MCF 10A (cell line): Measurements from ENCODE around the gene FXYD6. TPM values are rescaled to one million over a fixed set of nuclear protein-coding genes. Genes with fewer than 3 reads are reported as not detected.

ENCODE experiments used
- BruUV-seq: library from RNA; stranded (reverse); fragments of 400-500 nt; replicated peaks from 2 replicates; lab custom pipeline; 2021; lab: Mats Ljungman, UMichigan
- CTCF ChIA-PET: fragments of 300-600 bp; sonication (Branson Sonifier 250); formaldehyde crosslinking; extraction: SDS; loops from one replicate; lab custom pipeline; 2021; ENCODE audit warnings: antibody characterized with exemption, inconsistent platforms; lab: Yijun Ruan, JAX
- POLR2A ChIA-PET: fragments of 300-600, 350-650 bp; sonication (Branson Sonifier 250); formaldehyde crosslinking; extraction: SDS; loops from one replicate; lab custom pipeline; 2020; ENCODE audit warnings: antibody characterized with exemption, inconsistent platforms; lab: Yijun Ruan, JAX
- DNase-seq: peaks from one replicate; pipeline ENCODE4 v3.0.0-alpha.2; 2018; ENCODE audit not compliant: unreplicated experiment
- H3K27ac Mint-ChIP-seq: one replicate; pipeline ENCODE4 v1.8.0; 2022; ENCODE audit warnings: mild to moderate bottlenecking, low read depth, mixed read lengths; ENCODE audit not compliant: unreplicated experiment
- H3K27me3 Mint-ChIP-seq: one replicate; pipeline ENCODE4 v1.8.0; 2022; ENCODE audit warnings: mixed read lengths; ENCODE audit not compliant: insufficient read depth, unreplicated experiment
- H3K36me3 Mint-ChIP-seq: one replicate; pipeline ENCODE4 v1.8.0; 2022; ENCODE audit warnings: mild to moderate bottlenecking, moderate library complexity, mixed read lengths; ENCODE audit not compliant: insufficient read depth, unreplicated experiment
- H3K4me1 Mint-ChIP-seq: one replicate; pipeline ENCODE4 v1.8.0; 2022; ENCODE audit warnings: mixed read lengths; ENCODE audit not compliant: insufficient read depth, unreplicated experiment
- H3K4me3 Mint-ChIP-seq: one replicate; pipeline ENCODE4 v1.8.0; 2022; ENCODE audit warnings: mild to moderate bottlenecking, moderate library complexity, mixed read lengths; ENCODE audit not compliant: unreplicated experiment
- H3K9me3 Mint-ChIP-seq: one replicate; pipeline ENCODE4 v1.8.0; 2022; ENCODE audit warnings: mixed read lengths; ENCODE audit not compliant: unreplicated experiment
- CTCF ChIP-seq: fragments of 200-600 bp; IDR thresholded peaks from one replicate; pipeline ENCODE4 v1.8.0; 2022; ENCODE audit warnings: antibody characterized with exemption, mild to moderate bottlenecking; ENCODE audit not compliant: unreplicated experiment
- intact Hi-C: fragments of 100-400 bp; cut with micrococcal nuclease; formaldehyde crosslinking; loops from 2 replicates; pipeline ENCODE4 v1.14.1; 2022
- total RNA-seq: library from RNA; stranded (reverse); gene quantifications from 2 replicates; pipeline ENCODE4 v1.2.3, GENCODE V29; 2022

Gene FXYD6
- total RNA-seq, 1 experiment from 2014 or later: not detected

GRCh38 chr11:117884994-117885393, 8.5 kb upstream of the FXYD6 start:
- H3K27me3 Mint-ChIP-seq: peaks cover 47% of the 10 kb centered on the region
- ChIA-PET POLR2A (no interaction called here), CTCF (interaction anchor here (0.9 to 1.5 kb wide), 2 partner anchors 16 to 68 kb away, joined by 3 to 4 read pairs; no protein-coding TSS in a partner anchor)
- no peak overlapping the region for H3K27ac Mint-ChIP-seq
- H3K36me3 Mint-ChIP-seq: no peaks in the 10 kb centered on the region
- BruUV-seq: no TSS peak
- no peak overlapping the region for H3K4me3 Mint-ChIP-seq
- H3K4me1 Mint-ChIP-seq: no peaks in the 10 kb centered on the region
- peaks cover 3% of the 10 kb centered on the region for H3K9me3 Mint-ChIP-seq
- TF ChIP-seq CTCF: no peak
- intact Hi-C loops: no loop called here
- DNase-seq: no peak

- Mint-ChIP-seq H3K9me3 (no peaks in the 10 kb centered on the region), H3K27me3 (peaks cover 52% of the 10 kb centered on the region), H3K36me3 (no peaks in the 10 kb centered on the region), H3K4me1 (no peaks in the 10 kb centered on the region), H3K4me3 (no peak overlapping the region), H3K27ac (no peak overlapping the region)
- intact Hi-C loops: no loop called here
- no peak for TF ChIP-seq CTCF
- ChIA-PET POLR2A (no interaction called here), CTCF (interaction anchor here (1.0 kb wide), 1 partner anchor 457 kb away, joined by 3 read pairs; no protein-coding TSS in a partner anchor)
- no peak for DNase-seq
- BruUV-seq: no TSS peak
Measured at GRCh38 chr11:117883063-117883462, 6.6 kb upstream of the FXYD6 start.

GRCh38 chr11:117882311-117882905, 6.0 kb upstream of the FXYD6 start:
- BruUV-seq: no TSS peak
- TF ChIP-seq CTCF: no peak
- intact Hi-C loops: no loop called here
- Mint-ChIP-seq H3K27me3 (peaks cover 54% of the 10 kb centered on the region), H3K36me3 (no peaks in the 10 kb centered on the region), H3K27ac (no peak overlapping the region), H3K9me3 (no peaks in the 10 kb centered on the region), H3K4me3 (no peak overlapping the region), H3K4me1 (no peaks in the 10 kb centered on the region)
- ChIA-PET CTCF (interaction anchor here (0.6 to 1.0 kb wide), 3 partner anchors 64 to 456 kb away, joined by 3 read pairs; no protein-coding TSS in a partner anchor), POLR2A (no interaction called here)
- no peak for DNase-seq

- ChIA-PET POLR2A (no interaction called here), CTCF (interaction anchor here (0.5 to 0.6 kb wide), 2 partner anchors 74 to 656 kb away, joined by 3 to 4 read pairs; no protein-coding TSS in a partner anchor)
- DNase-seq: no peak
- no TSS peak for BruUV-seq
- H3K36me3 Mint-ChIP-seq: no peaks in the 10 kb centered on the region
- no peak overlapping the region for H3K4me3 Mint-ChIP-seq
- peaks cover 66% of the 10 kb centered on the region for H3K27me3 Mint-ChIP-seq
- H3K27ac Mint-ChIP-seq: no peak overlapping the region
- no peaks in the 10 kb centered on the region for H3K9me3 Mint-ChIP-seq
- TF ChIP-seq CTCF: no peak
- intact Hi-C loops: no loop called here
- no peaks in the 10 kb centered on the region for H3K4me1 Mint-ChIP-seq
Measured at GRCh38 chr11:117881217-117881616, 4.8 kb upstream of the FXYD6 start.
